T-helper 9 cell (primary cell): ENCODE results near the gene ARHGAP11A.
A peak's percentile ranks its signal among the peaks of the same experiment; 100 is the strongest.
"Not testable (repeated sequence)": the region's sequence is repeated elsewhere in the genome, so short reads cannot be mapped to it uniquely, and the experiment has no call there.

Source experiments
- DNase-seq: peaks from one replicate; pipeline ENCODE4 v3.0.0-alpha.2; 2020
- total RNA-seq, 2 donors: gene quantifications; one replicate each; lab custom pipeline; 2026; lab: John Stamatoyannopoulos, UW

ARHGAP11A gene
- total RNA-seq: 1.9 to 8.0 reads per million in 2 donors

- DNase-seq: peak; percentile 70
Measured at GRCh38 chr15:32615051-32615870, at the start of gene ARHGAP11A. ARHGAP11A (plus strand) TSS chr15:32615504; CDS start chr15:32616212, 708 bp downstream.

- not testable (repeated sequence) for DNase-seq
Measured at GRCh38 chr15:32568988-32569387, 46.3 kb upstream of the ARHGAP11A start.

GRCh38 chr15:32578482-32578881 lies 36.8 kb upstream of the ARHGAP11A start:
- not testable (repeated sequence) for DNase-seq

- not testable (repeated sequence) for DNase-seq
Measured at GRCh38 chr15:32585844-32586243, 29.5 kb upstream of the ARHGAP11A start.

- not testable (repeated sequence) for DNase-seq
Measured at GRCh38 chr15:32593151-32593550, 22.2 kb upstream of the ARHGAP11A start, which contains the start of gene GOLGA8N. GOLGA8N (plus strand) TSS chr15:32593456.

- not testable (repeated sequence) for DNase-seq
Measured at GRCh38 chr15:32609518-32609917, 5.8 kb upstream of the ARHGAP11A start.

- DNase-seq: not testable (repeated sequence)
Measured at GRCh38 chr15:32610719-32611118, 4.6 kb upstream of the ARHGAP11A start.

GRCh38 chr15:32614712-32615050 lies 623 bp upstream of the ARHGAP11A start:
- not testable (repeated sequence) for DNase-seq

- not testable (repeated sequence) for DNase-seq
Measured at GRCh38 chr15:32615871-32616426, 645 bp downstream of the ARHGAP11A start.

GRCh38 chr15:32636410-32636809 lies 21.1 kb downstream of the ARHGAP11A start:
- DNase-seq: no peak

GRCh38 chr15:32636908-32637567 lies 21.7 kb downstream of the ARHGAP11A start:
- DNase-seq: no peak

GRCh38 chr15:32637704-32638103 lies 22.4 kb downstream of the ARHGAP11A start:
- DNase-seq: no peak

GRCh38 chr15:32641517-32642059 lies 26.3 kb downstream of the ARHGAP11A start, which contains the start of gene SCG5:
SCG5 (plus strand) TSS chr15:32641710; CDS start chr15:32643593, 1,883 bp downstream.
- no peak for DNase-seq

- DNase-seq: no peak
Measured at GRCh38 chr15:32642667-32643435, 27.5 kb downstream of the ARHGAP11A start.

GRCh38 chr15:32643907-32644445 lies 28.7 kb downstream of the ARHGAP11A start:
- no peak for DNase-seq

GRCh38 chr15:32646291-32646690 lies 31.0 kb downstream of the ARHGAP11A start:
- no peak for DNase-seq

- no peak for DNase-seq
Measured at GRCh38 chr15:32649342-32649741, 34.0 kb downstream of the ARHGAP11A start.

GRCh38 chr15:32651229-32651837 lies 36.0 kb downstream of the ARHGAP11A start:
- peak; percentile 17 for DNase-seq

GRCh38 chr15:32652178-32652577 lies 36.9 kb downstream of the ARHGAP11A start:
- no peak for DNase-seq

GRCh38 chr15:32656091-32656490 lies 40.8 kb downstream of the ARHGAP11A start:
- DNase-seq: no peak

- DNase-seq: no peak
Measured at GRCh38 chr15:32656496-32656895, 41.2 kb downstream of the ARHGAP11A start.
